Ovary (tissue), 3 donors: ENCODE measurements around the gene DNAAF1.

Experiments used
- EP300 ChIP-seq: sonication (generic); formaldehyde crosslinking; IDR thresholded peaks from one replicate; pipeline ENCODE4 v1.6.1; 2017; ENCODE audit warnings: antibody characterized with exemption
- POLR2A ChIP-seq: fragments of 450-650 bp; IDR thresholded peaks from one replicate; pipeline ENCODE4 v1.6.1; 2017; ENCODE audit warnings: antibody characterized with exemption, mild to moderate bottlenecking, moderate library complexity
- TF ChIP-seq, protein P1 (sequence below), 3 donors: fragments of 450-650 bp in 2 of 3; fragments of 200-600 bp in 1 of 3; IDR thresholded peaks; one replicate each; pipeline versions ENCODE4 v1.5.1 to v1.8.0; 2016 to 2022; ENCODE audit warnings: antibody characterized with exemption in 3 of 3, mild to moderate bottlenecking in 1 of 3
- donor health status: DM: no; HTN: no; CAD: no.

DNA sequence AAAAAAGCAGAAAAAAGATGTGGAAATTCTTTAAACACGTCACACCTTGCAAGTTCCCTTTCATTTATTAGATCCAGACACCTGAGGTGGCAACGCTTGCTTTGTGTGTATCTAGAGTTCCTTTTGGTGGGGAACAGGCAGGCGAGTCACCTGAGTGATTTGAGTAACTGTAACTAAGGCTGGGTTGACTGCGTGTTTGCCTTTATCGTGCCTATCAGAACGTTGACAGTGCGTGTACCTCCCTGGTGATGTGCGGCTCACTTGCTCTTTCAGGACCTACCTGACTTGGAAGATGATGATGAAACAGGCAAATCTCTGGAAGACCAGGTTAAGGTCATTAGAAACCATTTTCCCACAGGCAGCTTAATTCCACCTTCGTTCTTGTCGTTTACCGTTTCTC, 29.3 kb downstream of the DNAAF1 start:
- no peak for TF ChIP-seq EP300
- TF ChIP-seq POLR2A: no peak
- TF ChIP-seq, protein P1, sequence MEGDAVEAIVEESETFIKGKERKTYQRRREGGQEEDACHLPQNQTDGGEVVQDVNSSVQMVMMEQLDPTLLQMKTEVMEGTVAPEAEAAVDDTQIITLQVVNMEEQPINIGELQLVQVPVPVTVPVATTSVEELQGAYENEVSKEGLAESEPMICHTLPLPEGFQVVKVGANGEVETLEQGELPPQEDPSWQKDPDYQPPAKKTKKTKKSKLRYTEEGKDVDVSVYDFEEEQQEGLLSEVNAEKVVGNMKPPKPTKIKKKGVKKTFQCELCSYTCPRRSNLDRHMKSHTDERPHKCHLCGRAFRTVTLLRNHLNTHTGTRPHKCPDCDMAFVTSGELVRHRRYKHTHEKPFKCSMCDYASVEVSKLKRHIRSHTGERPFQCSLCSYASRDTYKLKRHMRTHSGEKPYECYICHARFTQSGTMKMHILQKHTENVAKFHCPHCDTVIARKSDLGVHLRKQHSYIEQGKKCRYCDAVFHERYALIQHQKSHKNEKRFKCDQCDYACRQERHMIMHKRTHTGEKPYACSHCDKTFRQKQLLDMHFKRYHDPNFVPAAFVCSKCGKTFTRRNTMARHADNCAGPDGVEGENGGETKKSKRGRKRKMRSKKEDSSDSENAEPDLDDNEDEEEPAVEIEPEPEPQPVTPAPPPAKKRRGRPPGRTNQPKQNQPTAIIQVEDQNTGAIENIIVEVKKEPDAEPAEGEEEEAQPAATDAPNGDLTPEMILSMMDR (IDR thresholded peaks at IDR 0.05): no peak
